Erythroblast (primary cell): Measurements from ENCODE around the gene NFATC1.

ENCODE experiments used
- DNase-seq, 2 experiments: peaks; one replicate each; lab custom pipeline; 2025; lab: John Stamatoyannopoulos, UW
- GATA1 ChIP-seq: IDR thresholded peaks from 2 replicates; pipeline ENCODE4 v1.6.1; 2011; ENCODE audit warnings: low read depth, mild to moderate bottlenecking, control low read depth, low read length, moderate library complexity
- POLR2A ChIP-seq: IDR thresholded peaks from 2 replicates; pipeline ENCODE4 v1.6.1; 2011; ENCODE audit warnings: mild to moderate bottlenecking, low read length

The NFATC1 gene

DNA sequence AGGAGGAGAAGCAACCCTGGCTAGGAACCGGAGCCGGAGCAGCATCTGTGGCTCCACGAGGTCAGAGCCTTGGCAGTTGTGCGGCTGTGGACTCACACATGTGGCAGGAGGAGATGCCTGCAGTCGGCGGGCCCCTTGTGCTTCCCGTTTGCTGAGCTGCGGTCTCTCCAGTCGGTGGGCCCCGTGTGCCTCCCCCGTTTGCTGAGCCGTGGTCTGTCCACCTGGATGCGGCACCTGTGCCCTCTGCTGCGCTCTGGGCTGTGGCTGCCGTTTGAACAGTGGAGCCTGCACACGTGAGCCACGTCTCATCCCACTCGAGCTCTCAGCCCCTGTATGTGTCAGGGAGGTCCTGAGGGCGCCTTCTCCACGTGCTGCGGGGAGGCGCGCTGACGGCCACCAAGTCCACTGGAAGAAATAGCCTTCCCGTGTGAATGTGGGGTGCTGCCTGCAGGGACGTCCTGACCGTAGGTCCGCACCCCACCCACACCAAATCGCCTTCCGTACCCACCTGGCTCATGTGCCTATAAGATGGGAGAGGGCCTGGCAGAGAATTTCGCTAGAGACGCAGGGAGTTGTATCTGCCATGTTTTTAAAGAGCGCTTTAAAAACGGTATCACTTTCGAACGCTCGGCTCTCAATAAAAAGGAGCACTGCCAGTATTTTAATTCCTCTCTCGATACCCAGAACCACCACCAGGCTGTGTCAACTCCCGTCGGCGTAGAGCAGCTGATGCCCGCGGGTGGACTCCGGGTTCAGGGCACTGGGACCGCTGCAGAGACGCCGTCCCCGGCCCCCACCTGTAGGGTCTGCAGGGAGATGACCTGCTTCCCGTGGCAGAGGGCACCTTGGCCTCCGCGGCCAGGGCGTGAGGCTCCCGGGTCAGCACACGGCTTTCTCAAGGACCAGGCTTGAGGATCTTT, 117.0 kb downstream of the NFATC1 start:
- TF ChIP-seq GATA1 (no peak), POLR2A (no peak)
- DNase-seq, result no peak

DNA sequence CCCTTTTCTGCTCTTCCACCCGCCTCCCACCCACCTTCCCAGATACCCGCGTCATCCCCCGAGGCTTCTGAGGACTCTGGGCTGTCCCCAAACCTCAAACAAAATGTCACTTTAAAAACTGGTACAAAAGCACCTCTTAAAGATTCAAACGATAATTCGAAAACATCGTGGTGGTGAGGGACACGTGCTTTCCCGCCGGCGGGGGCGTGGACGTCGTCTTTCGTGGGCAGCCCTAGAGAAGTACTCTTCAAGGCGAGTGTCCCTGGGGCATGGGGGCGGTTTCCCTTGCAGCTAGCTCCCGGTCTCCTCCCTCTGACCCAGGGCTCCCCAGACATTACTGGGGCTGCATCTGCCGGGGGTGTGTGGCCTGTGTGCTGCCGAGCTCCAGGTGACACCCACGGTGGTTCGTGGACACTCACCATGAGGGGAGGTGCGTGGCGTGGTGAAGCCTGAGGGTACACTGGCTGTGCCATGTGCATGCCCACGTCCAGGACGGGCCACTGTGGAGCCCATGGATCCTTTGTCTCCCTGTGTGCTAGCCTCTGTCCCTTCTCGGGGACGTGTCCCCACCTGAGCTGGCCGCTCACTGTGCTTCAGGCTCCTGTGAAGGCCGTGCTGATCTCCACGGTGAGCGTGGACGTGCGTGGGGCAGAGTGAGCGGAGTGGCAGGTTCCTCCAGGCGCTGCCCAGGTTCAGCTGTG, 117.8 kb downstream of the NFATC1 start:
- TF ChIP-seq POLR2A, result no peak
- no peak for TF ChIP-seq GATA1
- DNase-seq, result no peak

DNA sequence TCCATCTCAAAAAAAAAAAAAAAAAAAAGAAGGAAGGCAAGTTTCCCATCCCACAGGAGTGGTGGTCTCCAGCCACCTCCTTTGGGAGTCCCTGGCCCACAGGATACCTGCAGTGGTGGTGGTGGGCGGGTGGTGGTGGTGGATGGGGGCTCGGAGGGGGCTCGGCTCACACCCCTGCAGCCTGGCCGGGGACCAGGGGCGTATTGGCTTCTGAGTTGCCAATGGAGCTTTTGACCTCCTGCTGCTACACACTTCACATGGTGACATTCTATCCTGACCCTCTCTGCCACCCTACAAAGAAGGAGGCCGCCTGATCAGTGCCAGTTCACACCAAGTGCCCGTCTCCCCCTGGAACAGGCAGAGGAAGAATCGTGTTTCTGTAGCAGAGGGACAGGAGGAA, 119.6 kb downstream of the NFATC1 start:
- no peak for DNase-seq
- no peak for TF ChIP-seq GATA1
- TF ChIP-seq POLR2A, result no peak

DNA sequence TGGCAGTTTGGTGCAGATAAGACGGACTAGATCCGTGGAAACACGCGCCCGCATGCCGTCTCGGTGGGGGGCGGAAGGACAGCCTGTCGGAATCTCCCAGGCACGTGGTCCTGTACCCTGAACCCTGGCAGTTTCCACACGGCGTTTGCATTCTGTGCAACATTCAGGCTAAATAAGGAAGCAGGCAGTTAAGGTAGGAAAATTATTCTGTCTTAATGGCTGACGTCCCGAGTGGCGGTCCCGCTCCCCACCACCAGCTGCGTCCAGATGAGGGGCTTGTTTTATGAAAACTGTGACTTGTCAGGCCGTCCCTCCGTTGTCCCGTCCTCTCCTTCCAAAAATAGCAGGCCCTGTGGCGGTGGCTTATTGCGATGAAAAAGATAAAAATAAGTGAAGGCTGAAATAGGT, 120.2 kb downstream of the NFATC1 start:
- no peak for DNase-seq
- no peak for TF ChIP-seq POLR2A
- no peak for TF ChIP-seq GATA1

DNA sequence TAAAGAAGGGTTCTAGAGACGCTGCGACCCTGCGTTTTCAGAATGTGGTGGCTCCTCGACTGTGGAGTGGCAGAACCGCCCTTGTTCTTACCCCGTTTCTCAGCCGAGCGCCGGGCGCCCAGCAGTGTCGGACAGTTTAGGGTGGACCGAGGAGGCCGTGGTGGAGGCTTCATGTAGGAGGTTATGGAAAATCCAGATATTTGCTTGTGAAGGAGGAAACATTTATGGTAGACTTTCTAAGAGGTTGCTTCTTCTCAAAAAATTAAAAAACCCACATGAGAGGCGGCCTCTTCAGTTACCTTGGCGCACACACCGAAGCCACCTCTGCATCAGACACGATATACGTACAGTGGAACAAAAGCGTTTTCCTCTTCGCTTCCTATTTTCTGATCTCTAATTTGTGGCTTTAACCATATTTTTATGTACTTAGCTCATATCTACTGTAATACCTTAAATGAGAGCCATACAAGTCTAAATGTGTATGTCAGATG, 120.8 kb downstream of the NFATC1 start:
- TF ChIP-seq POLR2A (no peak), GATA1 (no peak)
- no peak for DNase-seq

DNA sequence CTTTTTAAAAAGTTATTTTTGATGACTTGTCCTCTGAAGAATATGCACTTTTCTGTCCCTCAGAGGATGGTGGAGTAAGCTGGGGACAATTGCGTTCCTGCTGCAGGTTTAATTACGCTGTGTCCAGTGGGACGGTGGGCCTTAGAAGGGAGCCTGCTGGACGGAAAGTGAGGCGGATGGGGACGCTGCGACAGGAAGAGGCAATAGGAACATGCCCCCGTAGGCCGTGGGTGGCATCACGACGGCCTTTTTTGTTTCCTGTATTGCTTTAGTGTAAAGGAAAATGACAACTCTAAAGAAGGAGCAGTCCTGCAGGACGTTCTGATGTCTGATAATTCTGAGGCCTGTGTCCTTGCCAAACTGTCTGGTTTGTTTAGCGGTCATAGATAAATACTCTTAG, 121.6 kb downstream of the NFATC1 start:
- TF ChIP-seq GATA1 (no peak), POLR2A (peak; percentile 60)
- peak; percentile 52 to 70 for DNase-seq

DNA sequence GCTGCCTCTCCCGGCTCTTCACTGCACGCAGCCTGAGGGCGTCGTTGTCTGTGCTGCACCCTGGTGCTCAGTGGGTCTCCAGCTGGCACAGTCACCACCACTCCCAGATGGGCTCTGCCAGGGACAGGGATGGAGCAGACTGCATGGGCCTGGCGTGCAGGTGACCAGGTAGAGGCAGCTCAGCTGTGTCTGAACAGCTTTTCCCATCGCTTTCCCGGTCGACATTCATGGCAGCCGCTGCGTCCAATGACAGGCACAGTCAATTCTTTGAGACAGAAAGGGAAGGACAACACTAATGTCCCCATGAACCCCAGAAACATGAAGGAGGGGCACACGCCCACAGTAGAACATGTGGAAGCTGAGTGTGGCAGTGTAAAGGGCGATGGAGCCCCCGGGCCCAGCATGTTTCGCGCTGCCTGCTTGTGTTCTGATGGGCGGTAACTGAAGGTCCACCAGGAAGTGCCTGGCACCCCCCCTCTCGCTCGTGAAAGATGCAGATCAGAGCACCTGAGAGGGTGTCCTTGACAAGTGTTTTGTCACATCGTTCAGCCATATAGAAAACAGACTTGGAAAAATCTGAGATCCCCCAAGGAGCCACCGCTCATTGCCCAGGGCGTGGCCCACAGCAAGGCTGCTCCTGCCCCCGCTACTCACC, 122.4 kb downstream of the NFATC1 start:
- no peak for DNase-seq
- TF ChIP-seq GATA1 (no peak), POLR2A (no peak)

DNA sequence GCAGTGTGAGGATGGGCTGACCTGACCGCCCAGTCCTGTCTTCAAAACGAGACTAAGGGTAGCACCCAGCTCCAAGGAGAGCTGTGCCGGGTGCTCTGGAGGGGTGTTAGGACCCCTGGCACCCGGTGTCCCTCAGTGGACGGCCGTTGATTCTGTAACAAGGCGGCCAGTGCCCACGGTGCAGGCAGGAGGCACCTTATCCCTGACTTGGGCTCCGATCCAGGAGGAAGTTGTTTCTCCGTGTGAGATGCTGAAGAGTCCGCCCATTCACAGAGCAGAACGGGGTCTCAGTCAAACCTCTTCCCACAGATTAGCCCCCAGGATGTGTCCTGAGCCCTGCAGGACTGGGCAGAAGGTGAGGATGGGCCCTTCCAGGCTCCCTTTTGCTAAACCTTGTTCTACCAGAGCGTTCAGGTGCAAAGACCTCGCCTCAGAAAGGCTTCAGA, 123.0 kb downstream of the NFATC1 start:
- TF ChIP-seq POLR2A (no peak), GATA1 (no peak)
- DNase-seq, result no peak

DNA sequence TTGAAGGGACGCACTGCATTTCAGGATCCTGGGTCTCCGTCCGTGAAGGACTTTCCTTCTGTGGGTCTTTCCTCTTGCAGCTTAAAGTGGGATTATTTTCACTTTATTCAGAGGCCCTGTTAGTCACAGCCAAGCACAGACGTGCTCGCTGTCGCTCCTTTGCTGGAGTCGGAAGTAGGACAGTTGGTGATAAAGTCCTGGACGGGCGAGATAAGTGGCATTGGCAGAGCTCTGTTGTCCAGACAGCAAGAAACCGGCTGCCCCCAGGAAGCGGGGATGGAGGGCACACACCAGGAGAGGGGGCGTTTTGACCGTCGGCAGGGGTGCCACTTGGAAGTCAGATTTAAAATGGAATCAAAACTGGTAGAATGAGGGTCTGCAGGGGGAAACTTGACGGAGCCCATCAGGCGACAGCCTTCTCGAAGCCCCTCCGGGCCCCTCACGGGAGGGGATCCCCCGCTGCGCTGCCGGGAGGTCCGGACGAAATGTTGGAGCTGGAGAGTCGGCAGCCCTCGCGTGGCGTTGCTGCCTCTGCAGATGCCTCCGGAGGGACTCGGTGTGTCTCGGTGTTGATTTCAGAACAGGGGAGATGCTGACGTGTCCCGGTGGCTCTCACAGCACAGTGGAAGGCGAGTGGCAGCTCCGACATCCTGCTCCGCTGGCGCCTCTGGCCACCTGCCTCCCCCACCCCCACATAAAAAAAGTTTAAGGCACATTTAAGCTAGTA, 124.2 kb downstream of the NFATC1 start:
- no peak for TF ChIP-seq GATA1
- TF ChIP-seq POLR2A, result peak; percentile 83
- DNase-seq, result peak; percentile 88 to 96

DNA sequence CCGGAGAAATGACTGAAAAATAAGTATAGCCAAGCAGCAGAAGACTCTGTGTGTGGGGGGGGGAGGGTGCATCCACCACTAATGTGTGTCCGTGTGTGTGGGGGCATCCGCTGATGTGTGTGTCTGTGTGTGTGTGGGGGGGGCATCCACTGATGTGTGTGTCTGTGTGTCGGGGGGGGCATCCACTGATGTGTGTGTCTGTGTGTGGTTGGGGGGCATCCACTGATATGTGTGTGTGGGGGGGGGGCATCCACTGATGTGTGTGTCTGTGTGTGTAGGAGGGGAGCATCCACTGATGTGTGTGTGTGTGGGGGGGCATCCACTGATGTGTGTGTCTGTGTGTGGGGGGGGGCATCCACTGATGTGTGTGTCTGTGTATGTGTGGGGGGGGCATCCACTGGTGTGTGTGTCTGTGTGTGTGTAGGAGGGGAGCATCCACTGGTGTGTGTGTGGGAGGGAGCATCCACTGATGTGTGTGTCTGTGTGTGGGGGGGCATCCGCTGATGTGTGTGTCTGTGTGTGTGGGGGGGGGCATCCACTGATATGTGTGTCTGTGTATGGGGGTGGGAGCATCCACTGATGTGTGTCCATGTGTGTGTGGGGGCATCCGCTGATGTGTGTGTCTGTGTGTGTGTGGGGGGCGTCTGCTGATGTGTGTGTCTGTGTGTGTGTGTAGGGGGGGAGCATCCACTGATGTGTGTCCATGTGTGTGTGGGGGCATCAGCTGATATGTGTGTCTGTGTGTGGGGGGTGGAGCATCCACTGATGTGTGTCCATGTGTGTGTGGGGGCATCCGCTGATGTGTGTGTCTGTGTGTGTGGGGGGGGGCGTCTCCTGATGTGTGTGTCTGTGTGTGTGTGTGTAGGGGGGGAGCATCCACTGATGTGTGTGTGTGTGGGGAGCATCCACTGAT, 125.0 kb downstream of the NFATC1 start:
- TF ChIP-seq POLR2A, result no peak
- DNase-seq, result peak in 1 of 2 experiments; percentile 49

DNA sequence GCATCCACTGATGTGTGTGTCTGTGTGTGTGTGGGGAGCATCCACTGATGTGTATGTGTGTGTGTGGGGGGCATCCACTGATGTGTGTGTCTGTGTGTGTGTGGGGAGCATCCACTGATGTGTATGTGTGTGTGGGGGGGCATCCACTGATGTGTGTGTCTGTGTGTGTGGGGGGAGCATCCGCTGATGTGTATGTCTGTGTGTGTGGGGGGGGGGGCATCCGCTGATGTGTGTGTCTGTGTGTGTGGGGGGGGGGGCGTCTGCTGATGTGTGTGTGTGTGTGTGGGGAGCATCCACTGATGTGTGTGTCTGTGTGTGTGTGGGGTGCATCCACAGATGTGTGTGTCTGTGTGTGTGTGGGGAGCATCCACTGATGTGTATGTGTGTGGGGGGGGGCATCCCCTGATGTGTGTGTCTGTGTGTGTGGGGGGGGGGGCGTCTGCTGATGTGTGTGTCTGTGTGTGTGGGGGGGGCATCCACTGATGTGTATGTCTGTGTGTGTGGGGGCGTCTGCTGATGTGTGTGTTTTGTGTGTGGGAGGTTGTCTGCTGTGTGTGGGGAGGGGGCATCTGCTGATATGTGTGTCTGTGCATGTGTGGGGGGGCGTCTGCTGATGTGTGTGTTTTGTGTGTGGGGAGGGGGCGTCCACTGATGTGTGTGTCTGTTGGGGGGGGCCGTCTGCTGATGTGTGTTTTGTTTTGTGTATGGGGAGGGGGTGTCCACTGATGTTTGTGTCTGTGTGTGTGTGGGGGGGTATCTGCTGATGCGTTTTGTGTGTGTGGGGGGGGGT, 125.9 kb downstream of the NFATC1 start:
- TF ChIP-seq POLR2A, result no peak
- no peak for TF ChIP-seq GATA1
- DNase-seq, result peak in 1 of 2 experiments; percentile 27
